Testis (tissue), 2 donors: Measurements from ENCODE around the gene SBK2.

Source experiments
- POLR2A ChIP-seq: fragments of 450-650 bp; IDR thresholded peaks from one replicate; pipeline ENCODE4 v1.6.1; 2017; ENCODE audit warnings: antibody characterized with exemption, mild to moderate bottlenecking, moderate library complexity
- TF ChIP-seq, protein P1 (sequence below), 3 experiments: fragments of 450-650 bp in 2 of 3; fragments of 200-600 bp in 1 of 3; sonication (generic) in 1 of 3; IDR thresholded peaks; one replicate each; pipeline ENCODE4 v1.5.1; 2016 to 2019; ENCODE audit warnings: antibody characterized with exemption in 3 of 3, mild to moderate bottlenecking in 2 of 3, moderate library complexity in 1 of 3

DNA sequence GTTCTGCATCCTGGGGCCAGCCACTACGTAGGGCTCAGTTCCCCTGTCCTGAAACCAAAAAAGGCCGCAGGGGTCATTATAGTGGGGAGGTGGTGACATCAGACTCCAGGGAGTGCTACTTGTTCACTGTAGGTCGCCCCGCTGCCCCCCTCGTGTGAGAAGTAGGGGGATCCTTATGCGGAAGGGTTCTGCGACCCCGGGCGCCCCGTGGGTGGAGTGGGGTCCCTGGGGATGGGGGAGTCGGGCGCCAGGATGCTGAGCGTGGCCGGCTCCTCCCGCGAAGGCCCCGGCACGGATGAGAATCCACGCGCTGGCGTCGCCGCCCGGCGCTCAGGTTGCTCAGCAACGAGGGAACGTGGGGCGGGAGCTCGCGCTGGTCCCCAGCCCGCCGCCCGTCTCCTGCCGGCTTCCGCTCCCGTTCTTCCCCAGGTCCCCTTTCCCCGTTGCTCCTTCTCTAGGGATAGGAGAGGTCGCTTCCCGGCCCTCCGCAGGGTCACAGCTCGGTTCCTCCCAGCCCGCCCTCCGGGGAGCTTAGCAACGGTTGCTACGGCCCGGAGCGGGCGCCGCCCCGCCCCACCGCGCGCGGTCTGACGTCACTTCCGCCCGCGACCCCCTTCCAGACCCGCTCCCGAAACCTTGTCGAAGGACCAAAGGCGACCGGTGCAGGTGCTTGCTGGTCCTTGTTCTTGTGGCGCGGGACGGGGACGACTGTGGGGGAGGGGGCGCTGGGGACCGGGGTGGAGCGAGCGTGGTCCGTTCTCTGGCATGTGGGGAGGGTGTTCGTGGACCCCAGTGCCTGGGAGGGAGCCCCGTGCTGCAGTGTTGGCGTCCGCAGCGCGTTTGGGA lies 52.1 kb downstream of the SBK2 start, which contains the start of gene NAT14:
- TF ChIP-seq, protein P1, sequence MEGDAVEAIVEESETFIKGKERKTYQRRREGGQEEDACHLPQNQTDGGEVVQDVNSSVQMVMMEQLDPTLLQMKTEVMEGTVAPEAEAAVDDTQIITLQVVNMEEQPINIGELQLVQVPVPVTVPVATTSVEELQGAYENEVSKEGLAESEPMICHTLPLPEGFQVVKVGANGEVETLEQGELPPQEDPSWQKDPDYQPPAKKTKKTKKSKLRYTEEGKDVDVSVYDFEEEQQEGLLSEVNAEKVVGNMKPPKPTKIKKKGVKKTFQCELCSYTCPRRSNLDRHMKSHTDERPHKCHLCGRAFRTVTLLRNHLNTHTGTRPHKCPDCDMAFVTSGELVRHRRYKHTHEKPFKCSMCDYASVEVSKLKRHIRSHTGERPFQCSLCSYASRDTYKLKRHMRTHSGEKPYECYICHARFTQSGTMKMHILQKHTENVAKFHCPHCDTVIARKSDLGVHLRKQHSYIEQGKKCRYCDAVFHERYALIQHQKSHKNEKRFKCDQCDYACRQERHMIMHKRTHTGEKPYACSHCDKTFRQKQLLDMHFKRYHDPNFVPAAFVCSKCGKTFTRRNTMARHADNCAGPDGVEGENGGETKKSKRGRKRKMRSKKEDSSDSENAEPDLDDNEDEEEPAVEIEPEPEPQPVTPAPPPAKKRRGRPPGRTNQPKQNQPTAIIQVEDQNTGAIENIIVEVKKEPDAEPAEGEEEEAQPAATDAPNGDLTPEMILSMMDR (IDR thresholded peaks at IDR 0.05): no peak
- no peak for TF ChIP-seq POLR2A
